Endothelial cell of umbilical vein (primary cell): ENCODE data around the gene RASD1. TPM values are rescaled to one million over a fixed set of nuclear protein-coding genes. Genes with fewer than 3 reads are reported as not detected.

Experiments used
- BruUV-seq: library from RNA; stranded (reverse); fragments of 400-500 nt; replicated peaks from 2 replicates; lab custom pipeline; 2021; lab: Mats Ljungman, UMichigan
- CTCF ChIA-PET: fragments of 300-600, 350-600 bp; sonication (Branson Sonifier 250); formaldehyde crosslinking; loops from one replicate; lab custom pipeline; 2021; ENCODE audit warnings: antibody characterized with exemption, inconsistent platforms; lab: Charles Lee
- POLR2A ChIA-PET: fragments of 300-600, 350-600 bp; sonication (Branson Sonifier 250); formaldehyde crosslinking; loops from one replicate; lab custom pipeline; 2021; ENCODE audit warnings: antibody characterized with exemption, inconsistent platforms; lab: Charles Lee
- DNase-seq: peaks from one replicate; pipeline ENCODE4 v3.0.0-alpha.2; 2011; ENCODE audit warnings: low read depth, low spot score
- FAIRE-seq: peaks from 2 replicates; lab custom pipeline; 2011; peaks lifted over from hg19 to GRCh38; lab: Jason Lieb, UNC
- H2AFZ ChIP-seq: 2 replicates; pipeline ENCODE4 v1.6.0; 2012; ENCODE audit warnings: low read depth, low read length, control low read depth, inconsistent platforms
- H3K27ac ChIP-seq: 2 replicates; pipeline ENCODE4 v1.5.1; 2011; ENCODE audit warnings: low read depth, mild to moderate bottlenecking, control low read depth, low read length, moderate library complexity; ENCODE audit not compliant: insufficient read depth
- H3K27me3 ChIP-seq, 2 experiments: 2 replicates each; pipeline versions ENCODE4 v1.6.0 to v1.6.1; 2011; ENCODE audit warnings: low read length in 2 of 2, mixed read lengths in 1 of 2; ENCODE audit not compliant: control insufficient read depth in 2 of 2, insufficient read depth in 2 of 2
- H3K36me3 ChIP-seq, 2 experiments: 2 replicates in 1 of 2; 3 replicates in 1 of 2; pipeline ENCODE4 v1.5.1; 2011; ENCODE audit warnings: low read length in 2 of 2, mild to moderate bottlenecking in 1 of 2, moderate library complexity in 1 of 2; ENCODE audit not compliant: control insufficient read depth in 2 of 2, insufficient read depth in 2 of 2; ENCODE audit errors: extremely low read depth in 1 of 2
- H3K4me1 ChIP-seq: 3 replicates; pipeline ENCODE4 v1.5.1; 2011; ENCODE audit warnings: mild to moderate bottlenecking, low read length; ENCODE audit not compliant: control insufficient read depth, insufficient read depth; ENCODE audit errors: extremely low read depth
- H3K4me2 ChIP-seq: 2 replicates; pipeline ENCODE4 v1.6.1; 2011; ENCODE audit warnings: low read length, control low read depth, mixed read lengths; ENCODE audit not compliant: insufficient read depth
- H3K4me3 ChIP-seq, 3 experiments: fragments of 200-600 bp in 1 of 3; sonication (generic), shearing (Covaris generic) in 1 of 3; replicated peaks in 1 of 3; 2 replicates each; pipeline ENCODE4 v1.5.1; 2011 to 2016; ENCODE audit warnings: control low read depth in 3 of 3, low read length in 3 of 3, mild to moderate bottlenecking in 2 of 3, inconsistent platforms in 1 of 3, low read depth in 1 of 3, moderate library complexity in 1 of 3; ENCODE audit not compliant: insufficient read depth in 1 of 3
- H3K79me2 ChIP-seq: 2 replicates; pipeline ENCODE4 v1.6.0; 2012; ENCODE audit warnings: low read length, inconsistent platforms; ENCODE audit not compliant: control insufficient read depth, insufficient read depth
- H3K9ac ChIP-seq: replicated peaks from 2 replicates; pipeline ENCODE3; 2011; ENCODE audit warnings: low read length, control low read depth; ENCODE audit not compliant: insufficient read depth; ENCODE audit errors: extremely low read depth
- H3K9me1 ChIP-seq: replicated peaks from 3 replicates; pipeline ENCODE4 v1.6.0; 2011; ENCODE audit warnings: mild to moderate bottlenecking, low read length; ENCODE audit not compliant: control insufficient read depth, insufficient read depth; ENCODE audit errors: extremely low read depth
- H3K9me3 ChIP-seq: replicated peaks from 2 replicates; pipeline ENCODE4 v1.5.1; 2012; ENCODE audit warnings: low read length, inconsistent platforms; ENCODE audit not compliant: control insufficient read depth, insufficient read depth
- H4K20me1 ChIP-seq: replicated peaks from 2 replicates; pipeline ENCODE3; 2011; ENCODE audit warnings: mild to moderate bottlenecking, low read length; ENCODE audit not compliant: control insufficient read depth, insufficient read depth; ENCODE audit errors: extremely low read depth
- CTCF ChIP-seq, 2 donors: IDR thresholded peaks; 1 replicate in 1 of 2; 2 replicates in 1 of 2; pipeline ENCODE4 v1.5.1; 2011; ENCODE audit warnings: low read length in 2 of 2, mild to moderate bottlenecking in 2 of 2, moderate library complexity in 2 of 2, control low read depth in 1 of 2, inconsistent platforms in 1 of 2, low read depth in 1 of 2; ENCODE audit not compliant: insufficient read depth in 1 of 2; ENCODE audit errors: extremely low read depth in 1 of 2
- FOS ChIP-seq: IDR thresholded peaks from 2 replicates; pipeline ENCODE4 v1.6.1; 2011; ENCODE audit warnings: mild to moderate bottlenecking, low read length, moderate library complexity, borderline replicate concordance; ENCODE audit not compliant: insufficient read depth
- JUN ChIP-seq: IDR thresholded peaks from 2 replicates; pipeline ENCODE4 v1.6.1; 2011; ENCODE audit warnings: borderline replicate concordance, low read depth; ENCODE audit not compliant: insufficient read length, insufficient read depth
- POLR2A ChIP-seq: IDR thresholded peaks from 2 replicates; pipeline ENCODE4 v1.6.1; 2012; ENCODE audit warnings: low read depth, mild to moderate bottlenecking, control low read depth, low read length
- dilution Hi-C: fragments of 300-500 bp; cut with MboI; formaldehyde crosslinking; loops from one replicate; pipeline ENCODE4 v1.15.0; 2019; ENCODE audit warnings: low sequenced_read_pairs; ENCODE audit not compliant: extremely low pct_ligation_motif_present
- intact Hi-C: fragments of 100-400 bp; cut with micrococcal nuclease; formaldehyde crosslinking; loops from one replicate; pipeline ENCODE4 v1.10.0; 2022
- polyA plus RNA-seq, 4 experiments: library from polyadenylated mRNA; depleted of rRNA in 3 of 4; stranded (reverse) in 3 of 4; unstranded in 1 of 4; fragments of >200 nt; gene quantifications; 2 replicates each; pipeline versions ENCODE4 v1.2.1 to v1.2.3, GENCODE V29; 2011 to 2012; ENCODE audit warnings: missing spikeins in 1 of 4
- total RNA-seq: library from RNA; stranded (reverse); gene quantifications from 2 replicates; pipeline ENCODE4 v1.2.3, GENCODE V29; 2021
- TF ChIP-seq, protein P1 (sequence below): IDR thresholded peaks from 2 replicates; pipeline ENCODE4 v1.6.1; 2011; ENCODE audit not compliant: insufficient read depth, insufficient read length

RASD1 gene
- total and polyA plus RNA-seq, 2 donors (not counting 3 experiments of a cell fraction or from before 2014, with no cell fraction given): 4.2 to 15.7 TPM

DNA sequence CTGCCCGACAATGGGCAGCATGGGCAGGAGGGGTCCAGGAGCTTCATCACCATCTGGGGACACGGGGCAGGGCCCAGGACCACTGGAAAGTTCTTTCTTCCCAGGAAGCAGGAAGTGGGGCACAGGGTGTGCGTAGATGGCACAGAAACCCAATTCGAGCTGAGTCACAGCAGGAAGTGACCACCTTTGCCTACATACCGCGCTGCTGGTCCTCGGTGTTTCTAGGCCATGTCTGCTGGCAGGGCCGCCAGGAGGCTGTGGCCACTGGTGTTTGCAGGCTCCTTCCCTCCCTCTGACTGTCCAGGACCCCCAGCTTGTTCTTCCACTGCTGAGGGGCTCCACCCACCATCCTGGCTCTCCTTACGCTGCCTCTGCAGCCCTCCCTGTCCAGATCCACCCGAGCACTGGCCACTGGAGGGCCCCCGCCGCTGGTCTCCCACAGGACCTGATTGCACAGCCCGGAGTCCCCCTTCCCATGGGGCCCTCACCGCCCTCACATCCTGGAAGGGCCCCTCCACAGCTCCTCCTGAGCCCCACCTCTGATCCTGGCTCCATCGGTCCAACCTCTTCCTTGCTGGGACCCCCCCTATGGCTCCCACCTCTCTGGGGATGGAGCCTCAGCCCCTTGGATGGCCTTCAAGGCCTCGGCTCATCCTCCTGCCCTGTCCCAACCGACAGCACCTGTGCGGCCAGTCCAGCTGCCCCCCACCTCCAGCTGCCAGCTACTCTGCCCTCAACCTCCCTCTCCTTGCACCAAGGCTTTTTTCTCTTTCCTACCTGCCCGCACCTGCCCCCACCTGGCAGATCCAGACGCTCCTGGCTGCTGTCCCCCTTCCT, 14.5 kb upstream of the RASD1 start:
- ChIA-PET POLR2A (no interaction called here), CTCF (interaction anchor here (0.8 to 4.5 kb wide), 5 partner anchors 14 to 131 kb away, joined by 3 to 37 read pairs (median 5); partner anchors contain the start of gene RASD1)
- no peak overlapping the region for H2AFZ ChIP-seq
- no peak overlapping the region for H3K27ac ChIP-seq
- H3K9ac ChIP-seq: no peak overlapping the region
- H4K20me1 ChIP-seq: no peaks in the 10 kb centered on the region
- TF ChIP-seq, protein P1, sequence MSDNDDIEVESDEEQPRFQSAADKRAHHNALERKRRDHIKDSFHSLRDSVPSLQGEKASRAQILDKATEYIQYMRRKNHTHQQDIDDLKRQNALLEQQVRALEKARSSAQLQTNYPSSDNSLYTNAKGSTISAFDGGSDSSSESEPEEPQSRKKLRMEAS: no peak
- TF ChIP-seq JUN (no peak), FOS (no peak), POLR2A (no peak), CTCF (IDR thresholded peaks at IDR 0.05; ENCODE audit: extremely low read depth in 1 of 2, insufficient read depth in 1 of 2, low read depth in 1 of 2, low read length in 2 of 2) (no peak)
- H3K9me1 ChIP-seq: no peaks in the 10 kb centered on the region
- H3K4me3 ChIP-seq: no peak overlapping the region
- H3K4me2 ChIP-seq: no peak overlapping the region
- FAIRE-seq (no peak), DNase-seq (no peak)
- H3K27me3 ChIP-seq: no peaks in the 10 kb centered on the region
- H3K4me1 ChIP-seq: no peaks in the 10 kb centered on the region
- dilution Hi-C loops: no loop called here
- H3K36me3 ChIP-seq: no peaks in the 10 kb centered on the region
- no peaks in the 10 kb centered on the region for H3K79me2 ChIP-seq
- BruUV-seq: no TSS peak
- H3K9me3 ChIP-seq: no peaks in the 10 kb centered on the region
- intact Hi-C loops: no loop called here
